Neural progenitor cell (in vitro differentiated cells): Measurements from ENCODE around the gene ATF4.

Experiments used
- CTCF ChIP-seq: fragments of 200-600 bp; sonication (generic); IDR thresholded peaks from 2 replicates; pipeline ENCODE4 v1.5.1; 2017; ENCODE audit warnings: antibody characterized with exemption, mild to moderate bottlenecking
- EZH2 ChIP-seq: fragments of 200-600 bp; sonication (generic); IDR thresholded peaks from 2 replicates; pipeline ENCODE4 v1.6.1; 2017; ENCODE audit warnings: antibody characterized with exemption, mild to moderate bottlenecking, moderate library complexity
- EZH2phosphoT487 ChIP-seq: fragments of 200-600 bp; sonication (generic); IDR thresholded peaks from 2 replicates; pipeline ENCODE4 v1.6.1; 2017; ENCODE audit warnings: antibody characterized with exemption

GRCh38 chr22:39530116-39530515 lies 9.8 kb downstream of the ATF4 start:
- TF ChIP-seq EZH2phosphoT487 (no peak), CTCF (no peak), EZH2 (no peak)
